GM12864 (cell line): ENCODE data around the gene ANK2.
A peak's percentile ranks its signal among the peaks of the same experiment; 100 is the strongest.

ENCODE experiments used
- DNase-seq: peaks from one replicate; pipeline ENCODE4 v3.0.0-alpha.2; 2011; ENCODE audit warnings: low read depth
- H3K4me3 ChIP-seq: 2 replicates; pipeline ENCODE4 v1.5.1; 2011; ENCODE audit warnings: mild to moderate bottlenecking, low read depth, low read length, control low read depth
- CTCF ChIP-seq: IDR thresholded peaks from 2 replicates; pipeline ENCODE4 v1.5.1; 2011; ENCODE audit warnings: low read depth, mild to moderate bottlenecking, moderate library complexity, low read length, control low read depth, inconsistent platforms; ENCODE audit errors: missing control alignments

The ANK2 gene

GRCh38 chr4:113347245-113347644 lies 297.8 kb downstream of the ANK2 start:
- no peak for DNase-seq
- no peak overlapping the region for H3K4me3 ChIP-seq
- no peak for TF ChIP-seq CTCF

GRCh38 chr4:113349430-113349829 lies 300.0 kb downstream of the ANK2 start:
- no peak for TF ChIP-seq CTCF
- no peak overlapping the region for H3K4me3 ChIP-seq
- no peak for DNase-seq

GRCh38 chr4:113350576-113350975 lies 301.1 kb downstream of the ANK2 start:
- DNase-seq = no peak
- no peak for TF ChIP-seq CTCF
- no peak overlapping the region for H3K4me3 ChIP-seq

- peak; percentile 26 for TF ChIP-seq CTCF
- no peak overlapping the region for H3K4me3 ChIP-seq
- peak; percentile 58 for DNase-seq
These were observed 306.3 kb downstream of the ANK2 start for GRCh38 chr4:113355550-113356371.

- TF ChIP-seq CTCF = no peak
- DNase-seq = no peak
- no peak overlapping the region for H3K4me3 ChIP-seq
These were observed 307.0 kb downstream of the ANK2 start for GRCh38 chr4:113356453-113356852.

- no peak overlapping the region for H3K4me3 ChIP-seq
- no peak for DNase-seq
- peak; percentile 23 for TF ChIP-seq CTCF
These were observed 309.3 kb downstream of the ANK2 start for GRCh38 chr4:113358784-113359183.

GRCh38 chr4:113365377-113365776 lies 315.9 kb downstream of the ANK2 start:
- no peak overlapping the region for H3K4me3 ChIP-seq
- TF ChIP-seq CTCF = no peak
- DNase-seq = no peak
